HEK293 (cell line): Measurements from ENCODE around the gene STAT5B.

Source experiments
- GLI2 ChIP-seq: fragments of 450-650 bp; formaldehyde crosslinking; IDR thresholded peaks from 2 replicates; pipeline ENCODE4; 2017; ENCODE audit warnings: missing biosample characterization, missing genetic modification characterization, low read depth, borderline replicate concordance
- KLF8 ChIP-seq: fragments of 450-650 bp; formaldehyde crosslinking; IDR thresholded peaks from 2 replicates; pipeline ENCODE4 v1.5.1; 2016; ENCODE audit warnings: missing biosample characterization, missing genetic modification characterization
- MEIS1 ChIP-seq: sonication (generic); formaldehyde crosslinking; IDR thresholded peaks from 2 replicates; pipeline ENCODE4 v1.8.1; 2022; ENCODE audit warnings: missing genetic modification reagents, mild to moderate bottlenecking, borderline replicate concordance
- PRDM6 ChIP-seq: fragments of 450-650 bp; formaldehyde crosslinking; IDR thresholded peaks from 2 replicates; pipeline ENCODE4 v1.5.1; 2017; ENCODE audit warnings: missing biosample characterization, missing genetic modification characterization
- YY1 ChIP-seq: fragments of 450-650 bp; formaldehyde crosslinking; IDR thresholded peaks from 2 replicates; pipeline ENCODE4 v1.5.1; 2018; ENCODE audit warnings: missing biosample characterization, missing genetic modification characterization
- ZBTB26 ChIP-seq: fragments of 450-650 bp; formaldehyde crosslinking; optimal IDR thresholded peaks from 2 replicates; pipeline ENCODE3; 2016; ENCODE audit warnings: missing biosample characterization, mild to moderate bottlenecking, missing genetic modification characterization
- ZNF10 ChIP-seq: fragments of 450-650 bp; formaldehyde crosslinking; IDR thresholded peaks from 2 replicates; pipeline ENCODE4 v1.5.1; 2017; ENCODE audit warnings: missing biosample characterization, missing genetic modification characterization
- ZNF239 ChIP-seq: fragments of 450-650 bp; formaldehyde crosslinking; IDR thresholded peaks from 2 replicates; pipeline ENCODE4 v1.5.1; 2016; ENCODE audit warnings: missing biosample characterization, missing genetic modification characterization
- ZNF488 ChIP-seq: fragments of 450-650 bp; formaldehyde crosslinking; IDR thresholded peaks from 2 replicates; pipeline ENCODE4 v1.5.1; 2016; ENCODE audit warnings: missing biosample characterization, missing genetic modification characterization
- ZNF621 ChIP-seq: fragments of 450-650 bp; formaldehyde crosslinking; IDR thresholded peaks from 2 replicates; pipeline ENCODE4 v1.5.1; 2017; ENCODE audit warnings: missing biosample characterization, missing genetic modification characterization
- ZNF658 ChIP-seq: fragments of 450-650 bp; formaldehyde crosslinking; IDR thresholded peaks from 2 replicates; pipeline ENCODE4; 2016; ENCODE audit warnings: missing biosample characterization, missing genetic modification characterization

- TF ChIP-seq MEIS1 (CRISPR knock-in tag) (no peak), ZNF10 (tag by site-specific recombination) (no peak), PRDM6 (tag by site-specific recombination) (no peak), ZNF658 (tag by site-specific recombination) (no peak), ZBTB26 (tag by site-specific recombination) (no peak), ZNF488 (tag by site-specific recombination) (no peak), YY1 (tag by site-specific recombination) (no peak), KLF8 (tag by site-specific recombination) (no peak), GLI2 (tag by site-specific recombination) (no peak), ZNF239 (tag by site-specific recombination) (no peak), ZNF621 (no peak)
Measured at GRCh38 chr17:42243493-42243982, 32.7 kb downstream of the STAT5B start.
